Tibial nerve (tissue), 3 donors: ENCODE results near the gene TXLNG.

Experiments used
- POLR2A ChIP-seq, 2 donors: fragments of 450-650 bp; IDR thresholded peaks; one replicate each; pipeline ENCODE4 v1.6.1; 2017; ENCODE audit warnings: antibody characterized with exemption in 2 of 2, mild to moderate bottlenecking in 2 of 2, moderate library complexity in 2 of 2
- TF ChIP-seq, protein P1 (sequence below), 5 experiments: fragments of 200-600 bp in 3 of 5; fragments of 450-650 bp in 2 of 5; sonication (generic) in 3 of 5; IDR thresholded peaks; one replicate each; pipeline ENCODE4 v1.5.1; 2016 to 2019; ENCODE audit warnings: antibody characterized with exemption in 5 of 5, mild to moderate bottlenecking in 3 of 5, moderate library complexity in 2 of 5

DNA sequence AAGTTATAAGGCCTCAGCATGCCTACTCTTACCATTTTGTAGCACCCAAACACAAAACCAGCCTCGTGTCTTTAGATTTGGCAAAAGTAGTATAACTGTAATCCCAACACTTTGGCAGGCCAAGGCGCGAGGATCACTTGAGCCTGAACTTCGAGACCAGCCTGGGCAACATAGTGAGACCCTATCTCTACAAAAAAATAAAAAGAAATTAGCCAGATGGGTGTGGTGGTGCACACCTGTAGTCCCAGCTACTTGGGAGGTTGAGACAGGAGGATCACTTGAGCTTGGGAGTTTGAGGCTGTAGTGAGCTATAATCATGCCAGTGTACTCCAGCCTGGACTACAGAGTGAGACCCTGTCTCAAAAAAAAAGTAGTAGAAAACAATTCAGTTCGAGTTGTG lies 49.2 kb upstream of the TXLNG start:
- TF ChIP-seq, protein P1, sequence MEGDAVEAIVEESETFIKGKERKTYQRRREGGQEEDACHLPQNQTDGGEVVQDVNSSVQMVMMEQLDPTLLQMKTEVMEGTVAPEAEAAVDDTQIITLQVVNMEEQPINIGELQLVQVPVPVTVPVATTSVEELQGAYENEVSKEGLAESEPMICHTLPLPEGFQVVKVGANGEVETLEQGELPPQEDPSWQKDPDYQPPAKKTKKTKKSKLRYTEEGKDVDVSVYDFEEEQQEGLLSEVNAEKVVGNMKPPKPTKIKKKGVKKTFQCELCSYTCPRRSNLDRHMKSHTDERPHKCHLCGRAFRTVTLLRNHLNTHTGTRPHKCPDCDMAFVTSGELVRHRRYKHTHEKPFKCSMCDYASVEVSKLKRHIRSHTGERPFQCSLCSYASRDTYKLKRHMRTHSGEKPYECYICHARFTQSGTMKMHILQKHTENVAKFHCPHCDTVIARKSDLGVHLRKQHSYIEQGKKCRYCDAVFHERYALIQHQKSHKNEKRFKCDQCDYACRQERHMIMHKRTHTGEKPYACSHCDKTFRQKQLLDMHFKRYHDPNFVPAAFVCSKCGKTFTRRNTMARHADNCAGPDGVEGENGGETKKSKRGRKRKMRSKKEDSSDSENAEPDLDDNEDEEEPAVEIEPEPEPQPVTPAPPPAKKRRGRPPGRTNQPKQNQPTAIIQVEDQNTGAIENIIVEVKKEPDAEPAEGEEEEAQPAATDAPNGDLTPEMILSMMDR (IDR thresholded peaks at IDR 0.05) = no peak
- no peak for TF ChIP-seq POLR2A (IDR thresholded peaks at IDR 0.05)
